MM.1S (cell line): ENCODE results near the gene TRAF1.
A peak's percentile ranks its signal among the peaks of the same experiment; 100 is the strongest.

Experiments used
- DNase-seq: peaks from one replicate; pipeline ENCODE4 v3.0.0-alpha.2; 2015
- H2AFZ ChIP-seq: fragments of 300-600 bp; sonication (generic); 2 replicates; pipeline ENCODE4 v1.6.0; 2016; ENCODE audit warnings: antibody characterized with exemption, low read length
- H3F3A ChIP-seq: fragments of 300-600 bp; sonication (generic); 2 replicates; pipeline ENCODE4 v1.6.1; 2016; ENCODE audit warnings: mild to moderate bottlenecking, antibody characterized with exemption, low read length, moderate library complexity, mixed read lengths; ENCODE audit not compliant: insufficient read depth
- H3K27ac ChIP-seq: fragments of 300-600 bp; sonication (generic); 2 replicates; pipeline ENCODE4 v1.5.1; 2016; ENCODE audit warnings: mild to moderate bottlenecking, low read length
- H3K27me3 ChIP-seq: fragments of 300-600 bp; sonication (generic); replicated peaks from 2 replicates; pipeline ENCODE4 v1.6.0; 2016; ENCODE audit warnings: low read length; ENCODE audit not compliant: insufficient read depth
- H3K36me3 ChIP-seq: fragments of 300-600 bp; sonication (generic); replicated peaks from 2 replicates; pipeline ENCODE4 v1.6.1; 2016; ENCODE audit warnings: mild to moderate bottlenecking, low read length, mixed read lengths; ENCODE audit not compliant: insufficient read depth
- H3K4me1 ChIP-seq: fragments of 300-600 bp; sonication (generic); 2 replicates; pipeline ENCODE4 v1.6.1; 2016; ENCODE audit warnings: low read length, mixed read lengths
- H3K4me2 ChIP-seq: fragments of 300-600 bp; sonication (generic); 2 replicates; pipeline ENCODE4 v1.6.0; 2016; ENCODE audit warnings: low read depth, low read length
- H3K4me3 ChIP-seq: fragments of 300-600 bp; sonication (generic); 2 replicates; pipeline ENCODE4 v1.5.1; 2016; ENCODE audit warnings: low read length, mixed read lengths
- H3K79me2 ChIP-seq: fragments of 300-600 bp; sonication (generic); 2 replicates; pipeline ENCODE4 v1.6.1; 2016; ENCODE audit warnings: mixed run types, low read length, mixed read lengths
- H3K9ac ChIP-seq: fragments of 300-600 bp; sonication (generic); 2 replicates; pipeline ENCODE4 v1.6.1; 2016; ENCODE audit warnings: low read length, mixed read lengths
- H3K9me2 ChIP-seq: fragments of 300-600 bp; sonication (generic); replicated peaks from 2 replicates; pipeline ENCODE4 v1.6.1; 2016; ENCODE audit warnings: mild to moderate bottlenecking, low read length, mixed read lengths; ENCODE audit not compliant: insufficient read depth
- H3K9me3 ChIP-seq: fragments of 300-600 bp; sonication (generic); replicated peaks from 2 replicates; pipeline ENCODE4 v1.6.1; 2016; ENCODE audit warnings: mild to moderate bottlenecking, low read length, mixed read lengths; ENCODE audit not compliant: insufficient read depth
- H4K20me1 ChIP-seq: fragments of 300-600 bp; sonication (generic); 2 replicates; pipeline ENCODE4 v1.6.1; 2016; ENCODE audit warnings: mild to moderate bottlenecking, low read length, moderate library complexity, mixed read lengths; ENCODE audit not compliant: insufficient read depth
- EZH2 ChIP-seq: fragments of 300-600 bp; sonication (generic); optimal IDR thresholded peaks from 2 replicates; pipeline ENCODE3; 2017; ENCODE audit warnings: low read depth, mild to moderate bottlenecking, antibody characterized with exemption, low read length, mixed read lengths
- EZH2phosphoT487 ChIP-seq: fragments of 300-600 bp; sonication (generic); IDR thresholded peaks from 2 replicates; pipeline ENCODE4 v1.6.1; 2018; ENCODE audit warnings: antibody characterized with exemption, low read length
- TF ChIP-seq, protein P1 (sequence below): fragments of 300-600 bp; sonication (generic); IDR thresholded peaks from 2 replicates; pipeline ENCODE4 v1.5.1; 2016; ENCODE audit warnings: antibody characterized with exemption, low read length, mixed read lengths

The TRAF1 gene

DNA sequence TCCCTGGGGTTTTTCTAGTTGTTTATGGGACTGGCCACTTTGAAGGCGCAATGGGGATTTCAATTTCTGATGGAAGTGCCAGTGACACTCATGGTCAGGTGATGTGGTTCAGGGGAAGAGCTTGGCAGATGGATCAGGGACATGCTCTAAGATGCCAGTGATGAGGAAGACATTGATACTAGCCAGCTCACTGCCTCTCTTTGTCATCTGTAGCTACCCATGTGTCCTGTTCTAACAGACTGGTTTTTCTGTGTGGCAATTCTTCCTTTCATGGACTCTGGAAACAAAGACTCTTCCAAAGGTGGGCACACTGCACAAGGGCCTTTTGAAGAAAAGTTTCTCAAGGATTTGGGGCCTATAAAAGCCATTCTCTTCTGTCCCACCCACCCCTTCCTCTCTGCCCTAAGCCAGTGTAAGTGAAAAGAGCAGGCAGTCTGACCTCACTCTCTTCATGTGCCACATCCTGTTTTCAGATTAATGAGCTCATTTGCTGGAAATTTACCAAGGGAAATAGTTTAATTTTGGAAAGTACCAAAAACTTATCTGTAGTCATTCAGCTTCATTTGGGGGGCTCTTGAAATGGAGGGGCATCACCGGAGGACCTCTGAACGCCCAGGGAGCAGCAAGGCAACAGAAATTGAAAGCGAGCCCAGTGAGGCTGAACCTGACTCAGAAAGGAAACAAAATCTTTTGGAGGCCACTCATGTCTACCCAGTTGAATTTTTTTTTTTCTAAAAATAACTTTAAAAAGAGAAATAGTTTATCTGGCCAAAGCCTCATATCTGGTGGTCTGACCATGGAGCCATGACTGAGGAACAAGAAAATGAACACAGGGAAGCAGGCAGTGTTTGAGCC, 4.9 kb upstream of the TRAF1 start:
- no peaks in the 10 kb centered on the region for H4K20me1 ChIP-seq
- H3K27ac ChIP-seq: peak overlapping the region; percentile 88
- H3K4me1 ChIP-seq: peaks cover 78% of the 10 kb centered on the region
- no peaks in the 10 kb centered on the region for H3K9me3 ChIP-seq
- no peak overlapping the region for H2AFZ ChIP-seq
- peak overlapping the region; percentile 69 for H3K4me2 ChIP-seq
- H3K36me3 ChIP-seq: no peaks in the 10 kb centered on the region
- peak; percentile 79 for DNase-seq
- TF ChIP-seq, protein P1, sequence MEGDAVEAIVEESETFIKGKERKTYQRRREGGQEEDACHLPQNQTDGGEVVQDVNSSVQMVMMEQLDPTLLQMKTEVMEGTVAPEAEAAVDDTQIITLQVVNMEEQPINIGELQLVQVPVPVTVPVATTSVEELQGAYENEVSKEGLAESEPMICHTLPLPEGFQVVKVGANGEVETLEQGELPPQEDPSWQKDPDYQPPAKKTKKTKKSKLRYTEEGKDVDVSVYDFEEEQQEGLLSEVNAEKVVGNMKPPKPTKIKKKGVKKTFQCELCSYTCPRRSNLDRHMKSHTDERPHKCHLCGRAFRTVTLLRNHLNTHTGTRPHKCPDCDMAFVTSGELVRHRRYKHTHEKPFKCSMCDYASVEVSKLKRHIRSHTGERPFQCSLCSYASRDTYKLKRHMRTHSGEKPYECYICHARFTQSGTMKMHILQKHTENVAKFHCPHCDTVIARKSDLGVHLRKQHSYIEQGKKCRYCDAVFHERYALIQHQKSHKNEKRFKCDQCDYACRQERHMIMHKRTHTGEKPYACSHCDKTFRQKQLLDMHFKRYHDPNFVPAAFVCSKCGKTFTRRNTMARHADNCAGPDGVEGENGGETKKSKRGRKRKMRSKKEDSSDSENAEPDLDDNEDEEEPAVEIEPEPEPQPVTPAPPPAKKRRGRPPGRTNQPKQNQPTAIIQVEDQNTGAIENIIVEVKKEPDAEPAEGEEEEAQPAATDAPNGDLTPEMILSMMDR: no peak
- no peak for TF ChIP-seq EZH2phosphoT487
- TF ChIP-seq EZH2: no peak
- H3K27me3 ChIP-seq: no peaks in the 10 kb centered on the region
- peaks cover 56% of the 10 kb centered on the region for H3F3A ChIP-seq
- H3K9me2 ChIP-seq: no peaks in the 10 kb centered on the region
- peak overlapping the region; percentile 35 for H3K4me3 ChIP-seq
- H3K79me2 ChIP-seq: no peaks in the 10 kb centered on the region
- H3K9ac ChIP-seq: peak overlapping the region; percentile 61

DNA sequence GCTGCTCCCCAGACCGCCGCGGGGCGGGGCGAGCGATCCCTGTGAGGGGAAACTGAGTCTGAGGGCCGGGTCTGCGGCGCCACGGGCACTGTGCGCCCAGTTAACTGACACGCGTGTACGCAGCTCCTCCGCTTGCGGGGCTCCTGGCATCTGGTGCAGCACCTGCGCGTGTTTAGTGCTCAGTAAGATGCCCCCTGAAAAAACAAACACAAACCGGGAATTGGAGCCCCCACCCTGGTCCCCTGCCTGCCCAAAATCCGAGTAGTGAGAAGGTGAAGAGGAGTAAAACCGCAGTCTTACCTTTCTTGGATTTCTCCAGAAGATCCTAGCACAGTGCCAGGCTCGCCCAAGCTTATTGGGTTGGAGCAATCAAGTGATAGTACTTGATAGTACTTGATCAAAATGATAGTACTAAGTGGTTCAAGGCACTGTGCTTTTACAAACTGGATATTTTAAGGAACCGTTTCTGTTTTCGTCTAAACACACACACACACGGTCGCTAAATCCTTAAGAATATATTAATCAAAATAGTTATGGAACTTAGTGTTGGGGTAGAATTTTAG, 2.7 kb upstream of the TRAF1 start:
- Histone ChIP-seq H3K4me2 (peak overlapping the region; percentile 92), H3K27ac (peak overlapping the region; percentile 54; the same call in 1 of the 2 replicates), H2AFZ (peak overlapping the region; percentile 82), H4K20me1 (no peaks in the 10 kb centered on the region), H3K79me2 (no peaks in the 10 kb centered on the region), H3K9me3 (no peaks in the 10 kb centered on the region), H3K4me1 (peaks cover 64% of the 10 kb centered on the region), H3K4me3 (peak overlapping the region; percentile 73), H3K27me3 (no peaks in the 10 kb centered on the region), H3K9ac (peak overlapping the region; percentile 83), H3F3A (peaks cover 44% of the 10 kb centered on the region), H3K9me2 (no peaks in the 10 kb centered on the region), H3K36me3 (no peaks in the 10 kb centered on the region)
- TF ChIP-seq EZH2: no peak
- TF ChIP-seq, protein P1: peak; percentile 21; the same call in 1 of the 2 replicates
- TF ChIP-seq EZH2phosphoT487: no peak
- no peak for DNase-seq

DNA sequence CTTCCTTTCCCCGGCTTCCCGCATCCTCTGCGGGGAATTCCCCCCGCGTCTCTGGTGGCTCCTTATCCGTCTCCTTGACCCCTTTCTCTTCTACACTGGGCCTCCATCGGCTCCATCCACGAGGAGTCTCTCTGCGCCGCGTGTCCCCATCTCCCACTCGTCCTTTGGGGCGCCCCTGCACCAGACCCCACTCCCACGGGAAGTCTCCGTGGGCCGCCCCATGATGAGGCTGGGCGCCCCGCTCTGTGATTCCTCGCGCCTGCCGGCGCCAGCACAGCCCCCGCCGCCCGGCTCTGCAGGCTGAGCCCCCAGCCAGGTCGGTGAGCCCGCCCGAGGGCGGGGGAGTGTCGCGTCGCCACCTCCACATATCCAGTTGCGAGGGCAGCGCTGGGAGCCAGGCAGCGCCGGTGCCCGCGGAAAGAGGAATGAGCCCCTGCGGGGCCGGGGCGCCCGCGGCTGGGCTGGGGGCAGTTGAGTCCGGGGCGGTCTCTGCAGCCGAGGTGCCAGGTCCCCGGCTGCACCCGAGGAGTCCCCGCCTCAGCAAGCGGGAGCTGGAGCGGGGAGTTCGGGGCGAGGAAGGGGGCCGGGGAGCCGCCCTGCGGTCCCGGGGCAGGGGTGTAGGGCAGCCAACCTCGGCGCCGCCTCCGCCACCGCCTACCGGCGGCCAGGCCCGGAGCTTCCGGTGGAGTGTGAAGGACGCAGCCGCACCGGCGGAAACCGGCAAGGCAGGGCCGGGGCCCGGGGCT, 2.1 kb upstream of the TRAF1 start:
- H3K79me2 ChIP-seq: no peaks in the 10 kb centered on the region
- peak overlapping the region; percentile 82 for H2AFZ ChIP-seq
- H3K9me2 ChIP-seq: no peaks in the 10 kb centered on the region
- H3K9me3 ChIP-seq: no peaks in the 10 kb centered on the region
- H3K4me1 ChIP-seq: peaks cover 59% of the 10 kb centered on the region
- no peaks in the 10 kb centered on the region for H3K36me3 ChIP-seq
- H3F3A ChIP-seq: peaks cover 44% of the 10 kb centered on the region
- H4K20me1 ChIP-seq: no peaks in the 10 kb centered on the region
- H3K27ac ChIP-seq: peak overlapping the region; percentile 54; the same call in 1 of the 2 replicates
- peak overlapping the region; percentile 73 for H3K4me3 ChIP-seq
- DNase-seq: peak; percentile 61
- H3K9ac ChIP-seq: peak overlapping the region; percentile 83
- H3K4me2 ChIP-seq: peak overlapping the region; percentile 92
- H3K27me3 ChIP-seq: no peaks in the 10 kb centered on the region
- TF ChIP-seq EZH2phosphoT487: no peak
- TF ChIP-seq EZH2: no peak
- TF ChIP-seq, protein P1: no peak; the same call in 1 of the 2 replicates
